Stimulated activated CD4-positive, alpha-beta T cell treated with anti-CD3 and anti-CD28 coated beads, Interleukin-2, amount 100 ng/mL, for 48 hours (primary cell): ENCODE measurements around the gene ZNF622.

Source experiments
- DNase-seq, 2 donors: peaks; one replicate each; pipeline ENCODE4 v3.0.0-alpha.2; 2020

ZNF622 gene

GRCh38 chr5:16428359-16428758 is 37.2 kb downstream of the ZNF622 start:
- no peak for DNase-seq

- no peak for DNase-seq
These were observed 38.0 kb downstream of the ZNF622 start for GRCh38 chr5:16427587-16427986.

GRCh38 chr5:16418471-16418922 is 47.1 kb downstream of the ZNF622 start:
- no peak for DNase-seq

GRCh38 chr5:16417398-16418074 is 48.1 kb downstream of the ZNF622 start:
- no peak for DNase-seq

- no peak for DNase-seq
These were observed 50.7 kb downstream of the ZNF622 start for GRCh38 chr5:16414861-16415260.

GRCh38 chr5:16413166-16413860 is 52.3 kb downstream of the ZNF622 start:
- DNase-seq = no peak

GRCh38 chr5:16412556-16412955 is 53.0 kb downstream of the ZNF622 start:
- no peak for DNase-seq

GRCh38 chr5:16411741-16412455 is 53.7 kb downstream of the ZNF622 start:
- no peak for DNase-seq

GRCh38 chr5:16411235-16411634 is 54.4 kb downstream of the ZNF622 start:
- no peak for DNase-seq

GRCh38 chr5:16410338-16410737 is 55.3 kb downstream of the ZNF622 start:
- no peak for DNase-seq

GRCh38 chr5:16406630-16407029 is 59.0 kb downstream of the ZNF622 start:
- no peak for DNase-seq

GRCh38 chr5:16406023-16406422 is 59.6 kb downstream of the ZNF622 start:
- DNase-seq = no peak
